HCEC 1CT (cell line): Measurements from ENCODE around the gene ROR2.

Source experiments
- DNase-seq: peaks from one replicate; pipeline ENCODE4 v3.0.0-alpha.2; 2017

Gene ROR2

GRCh38 chr9:91948101-91948596, 1.9 kb downstream of the ROR2 start:
- no peak for DNase-seq

DNA sequence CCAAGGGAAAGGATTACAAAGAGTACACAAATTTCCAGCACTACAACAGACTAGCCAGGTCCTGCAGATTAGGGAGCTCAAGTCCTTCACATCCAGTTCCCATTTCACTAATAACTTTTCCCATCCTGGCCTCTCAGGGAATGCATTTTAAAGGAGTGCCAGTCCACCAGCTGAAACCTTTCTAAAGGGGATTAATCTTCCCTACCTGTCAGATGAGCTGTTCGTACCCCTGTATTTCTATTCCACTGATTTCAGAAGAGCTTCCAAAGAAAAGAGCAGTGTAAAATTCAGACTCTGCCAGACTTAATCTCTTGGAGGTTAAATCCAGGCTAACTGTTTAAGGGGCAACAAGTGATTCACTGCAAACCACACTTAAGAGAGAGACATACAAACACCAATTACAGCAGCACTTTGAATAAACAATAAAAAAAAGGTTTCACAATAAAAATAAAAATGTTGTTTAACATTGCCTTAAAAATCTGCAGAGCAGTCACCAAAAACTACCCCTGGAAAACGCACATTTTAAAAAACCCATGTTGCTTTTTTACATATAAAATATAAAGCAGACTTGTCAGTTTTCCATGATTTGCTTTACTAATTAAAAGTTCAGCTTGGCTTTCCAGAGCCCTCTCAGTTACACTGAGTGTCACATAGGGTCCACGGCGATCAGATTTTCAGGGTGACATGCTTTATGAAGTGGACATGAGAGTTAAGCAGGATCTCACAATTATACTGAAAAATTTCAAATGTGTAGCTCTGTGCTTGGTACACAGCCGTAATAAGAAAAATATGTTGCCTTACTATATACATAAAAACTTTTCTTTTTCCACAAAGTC, 3.2 kb downstream of the ROR2 start:
- DNase-seq = no peak

- no peak for DNase-seq
Observed at GRCh38 chr9:91946196-91946595, 3.8 kb downstream of the ROR2 start.

DNA sequence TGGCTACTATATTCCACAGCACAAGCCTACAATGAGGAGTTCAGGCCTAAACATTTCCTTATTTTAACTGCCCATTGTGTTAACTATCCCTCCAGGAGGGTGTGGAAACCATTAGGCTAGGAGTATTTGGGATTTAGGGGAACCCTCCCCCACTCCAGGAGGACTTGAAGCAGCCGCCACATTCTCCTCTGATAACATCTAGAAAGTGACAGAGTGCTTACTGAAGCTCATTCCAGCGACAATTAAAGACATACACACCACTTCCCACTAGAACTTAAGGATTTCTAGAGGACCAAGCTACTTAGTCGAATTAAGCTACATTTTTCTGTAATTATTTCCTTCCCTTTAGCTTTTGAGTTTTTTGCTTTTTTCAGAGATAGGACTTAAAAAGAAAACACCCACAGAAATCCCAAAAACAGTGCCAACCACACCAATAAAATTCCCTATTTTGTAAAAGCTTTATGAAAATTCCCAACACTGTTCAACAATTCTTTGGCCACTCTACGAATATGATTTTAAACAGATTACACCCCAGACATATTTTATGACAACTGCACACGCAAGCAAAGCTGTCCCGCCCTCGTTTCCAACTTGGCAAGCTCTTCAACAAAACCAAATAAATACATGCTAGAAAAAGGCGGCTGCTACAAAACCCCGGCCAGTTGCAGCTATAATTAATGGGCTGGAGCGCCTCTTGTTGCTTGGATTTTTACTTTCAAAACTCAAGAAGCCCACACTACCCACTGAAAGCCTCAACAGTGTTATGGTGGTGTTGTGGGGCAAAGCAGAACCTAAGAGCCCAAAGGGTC, 4.5 kb downstream of the ROR2 start:
- peak; percentile 23 for DNase-seq

GRCh38 chr9:91944711-91945110, 5.3 kb downstream of the ROR2 start:
- DNase-seq = no peak

GRCh38 chr9:91943478-91944470, 6.3 kb downstream of the ROR2 start:
- no peak for DNase-seq

DNA sequence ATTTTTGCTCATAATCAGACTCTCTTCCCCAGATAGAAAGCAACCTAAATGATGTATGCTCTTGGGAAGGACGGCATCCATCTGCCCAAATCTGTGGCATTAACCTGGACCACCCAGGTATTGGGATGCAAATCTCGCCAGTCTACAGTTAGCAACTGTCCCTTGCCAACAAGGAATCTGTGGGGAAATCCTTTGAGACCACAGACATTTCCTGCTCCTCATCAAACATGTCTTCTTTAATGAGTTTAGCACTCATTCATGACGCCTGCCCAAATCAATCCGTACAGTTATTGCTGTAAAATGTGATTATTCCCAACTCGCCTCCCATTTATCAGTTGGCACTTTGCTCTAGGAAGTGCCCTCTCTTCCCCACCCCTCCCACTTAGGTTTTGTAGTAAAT, 7.8 kb downstream of the ROR2 start:
- DNase-seq = no peak

DNA sequence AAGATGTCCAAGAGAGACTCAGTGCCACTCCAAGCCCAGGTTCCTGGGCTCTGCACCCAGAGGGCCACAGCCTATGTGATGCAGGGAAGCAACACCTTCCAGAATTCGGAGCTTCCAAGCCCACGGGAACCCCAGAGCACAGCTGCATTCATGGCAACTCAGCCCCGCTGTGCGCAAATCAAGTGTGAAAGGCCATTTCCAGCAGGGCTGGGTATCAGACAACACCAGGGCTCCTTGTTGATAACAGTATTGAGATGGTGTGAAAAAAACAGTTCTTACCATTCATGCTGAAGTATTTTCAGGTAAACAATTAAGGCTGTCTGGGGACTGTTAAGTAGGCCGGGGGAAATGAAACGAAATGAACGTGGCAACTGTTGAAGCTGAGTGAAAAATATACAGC, 10.1 kb downstream of the ROR2 start:
- no peak for DNase-seq

- DNase-seq = no peak
Observed at GRCh38 chr9:91937727-91938126, 12.3 kb downstream of the ROR2 start.

DNA sequence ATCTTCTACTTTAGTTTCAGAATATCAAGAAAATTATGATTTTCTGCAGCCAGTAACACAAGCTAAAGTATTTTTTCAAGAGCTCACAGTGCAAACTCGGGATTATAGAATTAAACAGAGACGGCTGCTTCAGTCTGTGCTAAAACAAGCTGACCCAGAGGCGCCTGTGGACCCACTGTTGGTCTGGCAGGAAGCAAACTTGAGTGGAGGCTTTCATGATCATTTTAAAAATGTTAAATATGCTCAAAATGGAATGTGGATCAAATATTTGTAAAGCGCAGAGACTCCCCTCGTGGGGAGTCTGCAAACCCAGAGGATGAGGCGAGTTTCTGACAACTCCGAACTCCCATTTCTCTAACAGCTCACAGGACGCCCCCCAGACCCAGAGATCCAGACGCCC, 13.0 kb downstream of the ROR2 start:
- no peak for DNase-seq

- DNase-seq = no peak
Observed at GRCh38 chr9:91935805-91936514, 14.1 kb downstream of the ROR2 start.

- DNase-seq = no peak
Observed at GRCh38 chr9:91935066-91935749, 14.8 kb downstream of the ROR2 start.

DNA sequence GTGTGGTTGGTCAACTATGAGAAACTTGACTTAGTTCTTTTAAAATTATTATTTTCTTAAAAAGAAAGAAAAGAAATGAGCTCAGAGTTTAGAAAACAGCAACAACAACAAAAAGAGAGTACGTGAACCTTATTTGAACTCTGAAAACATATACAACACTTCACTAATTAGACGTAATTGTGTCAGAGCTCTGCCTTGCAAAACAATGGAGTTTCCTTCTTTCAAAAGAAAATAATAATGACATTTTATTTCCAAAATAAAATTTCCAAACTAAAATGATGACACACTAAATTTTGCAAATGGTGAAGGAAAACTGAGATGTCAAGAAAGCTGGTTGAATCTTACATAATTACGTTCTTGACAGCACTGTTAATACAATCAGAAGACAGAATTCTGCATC, 15.4 kb downstream of the ROR2 start:
- no peak for DNase-seq

DNA sequence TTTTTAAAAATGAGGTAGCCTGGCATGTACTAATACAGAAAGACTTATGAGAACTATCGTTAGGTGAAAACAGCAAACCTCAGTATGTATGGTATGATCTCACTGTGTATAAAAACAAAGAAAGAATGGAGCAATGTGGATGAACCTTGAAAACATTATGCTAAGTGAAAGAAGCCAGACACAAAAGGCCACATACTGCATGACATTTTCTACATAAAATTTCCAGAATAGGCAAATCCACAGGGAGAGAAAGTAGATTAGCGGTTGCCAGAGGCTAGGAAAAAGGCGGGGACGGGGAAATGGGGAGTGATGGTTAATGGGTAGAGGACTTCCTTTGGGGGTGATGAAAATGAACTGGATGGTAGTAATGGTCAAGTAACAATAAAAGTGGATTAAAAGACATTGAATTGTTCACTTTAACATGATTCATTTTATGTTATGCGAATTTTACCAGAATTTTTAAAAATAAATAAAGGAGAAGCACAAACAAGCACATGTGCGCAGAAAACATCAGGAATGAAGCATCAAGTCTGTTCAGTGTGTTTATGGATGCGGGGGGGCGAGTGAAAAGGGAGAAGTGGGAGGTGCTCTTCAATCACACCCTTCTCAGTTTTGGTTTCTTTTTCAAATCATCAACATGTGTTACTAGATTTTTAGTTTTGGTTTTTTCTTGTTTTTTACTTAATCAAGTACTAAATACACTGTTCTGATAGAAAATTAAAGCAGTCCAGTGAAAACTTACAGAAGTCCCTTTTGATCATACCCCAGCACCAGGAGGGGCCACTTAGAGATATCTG, 16.3 kb downstream of the ROR2 start:
- DNase-seq = peak; percentile 12

DNA sequence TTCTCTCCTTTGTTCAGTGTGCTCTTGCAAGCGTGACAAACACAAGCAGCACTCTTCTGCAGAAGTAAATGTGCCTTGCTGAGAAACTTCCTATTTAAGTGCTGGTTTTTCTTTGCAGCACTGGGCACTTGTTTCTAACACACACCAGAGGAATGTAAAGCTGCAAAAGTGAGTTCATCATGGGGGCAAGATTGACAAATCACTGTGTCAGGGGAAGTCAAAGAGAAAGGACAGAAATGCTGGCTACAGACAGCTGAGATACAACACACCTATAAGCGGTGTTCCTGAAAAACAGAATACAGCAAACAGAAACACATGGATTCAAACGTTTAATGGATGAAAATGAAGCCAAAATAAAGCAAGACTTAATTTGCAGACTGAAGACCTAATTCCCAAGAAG, 19.6 kb downstream of the ROR2 start:
- DNase-seq = no peak

DNA sequence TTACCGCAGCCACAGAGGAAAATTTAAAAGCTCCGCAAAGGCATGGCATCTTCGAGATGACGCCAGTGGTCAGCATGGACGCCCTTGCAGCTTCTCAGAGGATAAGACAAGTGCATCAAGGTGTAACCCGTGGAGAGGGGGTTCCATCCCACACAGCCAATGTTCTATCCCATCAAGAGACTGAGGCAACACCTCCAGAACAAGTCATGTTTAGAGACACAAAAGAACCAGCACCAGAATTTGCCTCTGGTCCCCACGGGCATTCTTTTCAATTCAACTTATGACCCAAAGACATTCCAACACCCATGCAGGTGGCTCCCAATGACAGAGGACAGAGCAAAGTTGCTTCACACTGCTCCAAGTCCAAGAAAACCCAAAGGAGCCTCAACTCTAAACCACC, 20.7 kb downstream of the ROR2 start:
- DNase-seq = no peak

- DNase-seq = no peak
Observed at GRCh38 chr9:91927922-91928510, 22.0 kb downstream of the ROR2 start.

- DNase-seq = no peak
Observed at GRCh38 chr9:91924090-91924489, 25.9 kb downstream of the ROR2 start.

DNA sequence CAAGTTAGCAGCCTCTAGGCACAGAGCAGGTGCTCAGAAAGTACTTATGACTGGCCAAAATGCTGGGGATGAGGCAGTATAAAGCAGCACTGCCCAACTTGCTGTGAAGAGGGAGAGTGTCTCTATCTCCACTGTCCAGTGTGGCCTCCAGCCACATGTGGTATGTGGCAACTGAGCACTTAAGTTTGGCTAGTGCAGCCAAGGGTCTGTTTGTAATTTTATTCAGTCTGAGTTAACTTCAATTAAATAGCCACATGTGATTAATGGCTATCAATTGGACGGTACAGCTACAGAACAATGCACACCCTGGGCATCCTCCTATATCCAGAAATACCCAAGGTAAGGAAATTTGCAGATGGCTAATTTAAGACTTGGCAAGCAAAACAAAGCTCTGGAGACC, 26.9 kb downstream of the ROR2 start:
- no peak for DNase-seq

GRCh38 chr9:91921371-91921770, 28.7 kb downstream of the ROR2 start:
- DNase-seq = no peak
